Measurements from ENCODE around the gene FER. TPM values are rescaled to one million over a fixed set of nuclear protein-coding genes. Genes with fewer than 3 reads are reported as not detected.
A peak's percentile ranks its signal among the peaks of the same experiment; 100 is the strongest.

Gene FER
- total RNA-seq, 1 experiment from 2014 or later = 22.1 TPM

- peak; percentile 91 for DNase-seq (ENCODE audit: low read depth, low spot score)
- peaks cover 13% of the 10 kb centered on the region for H3K4me1 ChIP-seq (ENCODE audit: control insufficient read depth, insufficient read depth, low read length)
- peak overlapping the region; percentile 93 to 97 for H3K4me3 ChIP-seq (ENCODE audit: low read depth in 2 of 2, low read length in 2 of 2)
- ChIA-PET POLR2A (interaction anchor here (2.5 kb wide), 1 partner anchor 20 kb away, joined by 6 read pairs; no protein-coding TSS in a partner anchor), CTCF (no interaction called here)
- no peaks in the 10 kb centered on the region; the same call in 1 of the 2 replicates for H3K36me3 ChIP-seq (ENCODE audit: control insufficient read depth, insufficient read depth, low read length)
- peak; percentile 24; the same call in 1 of the 2 replicates for TF ChIP-seq SIN3A (IDR thresholded peaks at IDR 0.05; ENCODE audit: borderline replicate concordance, insufficient read depth, low read depth, low read length)
- no peak for TF ChIP-seq REST (IDR thresholded peaks at IDR 0.05; ENCODE audit: insufficient read depth in 1 of 2, low read depth in 2 of 2, low read length in 1 of 2)
- TF ChIP-seq TCF7L2 (IDR thresholded peaks at IDR 0.05; ENCODE audit: low read depth, low read length) = no peak
- TF ChIP-seq CTCF (IDR thresholded peaks at IDR 0.05) = peak; percentile 42
- TF ChIP-seq POLR2AphosphoS5 (IDR thresholded peaks at IDR 0.05; ENCODE audit: low read depth, low read length) = peak; percentile 94
- no peaks in the 10 kb centered on the region for H3K9me3 ChIP-seq (ENCODE audit: control insufficient read depth, insufficient read depth, low read depth, low read length)
- BruUV-seq (replicated peaks) = no TSS peak
- intact Hi-C loops (cut with micrococcal nuclease; ENCODE audit: unreplicated experiment) = no loop called here
- H3K27me3 ChIP-seq (ENCODE audit: control insufficient read depth, insufficient read depth, low read length) = no peaks in the 10 kb centered on the region
- ATAC-seq = peak; percentile 98
- H3K27ac ChIP-seq (ENCODE audit: low read length) = peak overlapping the region; percentile 99
- in situ Hi-C loops (cut with HindIII; ENCODE audit: low pct_unique_long_range_greater_than_20kb, low sequenced_read_pairs) = no loop called here
These were observed 867 bp downstream of the FER start for GRCh38 chr5:108748401-108749127.

GRCh38 chr5:108749128-108749861 lies 1.6 kb downstream of the FER start:
- peak overlapping the region; percentile 73 for H3K27ac ChIP-seq (ENCODE audit: low read length)
- H3K4me3 ChIP-seq (ENCODE audit: low read depth in 2 of 2, low read length in 2 of 2) = peak overlapping the region; percentile 93 to 97
- TF ChIP-seq SIN3A (IDR thresholded peaks at IDR 0.05; ENCODE audit: borderline replicate concordance, insufficient read depth, low read depth, low read length) = no peak; the same call in 1 of the 2 replicates
- no peak for TF ChIP-seq REST (IDR thresholded peaks at IDR 0.05; ENCODE audit: insufficient read depth in 1 of 2, low read depth in 2 of 2, low read length in 1 of 2)
- no peak; the same call in 1 of the 2 replicates for TF ChIP-seq CTCF (IDR thresholded peaks at IDR 0.05)
- TF ChIP-seq POLR2AphosphoS5 (IDR thresholded peaks at IDR 0.05; ENCODE audit: low read depth, low read length) = no peak
- no peaks in the 10 kb centered on the region; the same call in 1 of the 2 replicates for H3K36me3 ChIP-seq (ENCODE audit: control insufficient read depth, insufficient read depth, low read length)
- H3K4me1 ChIP-seq (ENCODE audit: control insufficient read depth, insufficient read depth, low read length) = peaks cover 13% of the 10 kb centered on the region
- in situ Hi-C loops (cut with HindIII; ENCODE audit: low pct_unique_long_range_greater_than_20kb, low sequenced_read_pairs) (no loop called here), intact Hi-C loops (cut with micrococcal nuclease; ENCODE audit: unreplicated experiment) (no loop called here)
- POLR2A ChIA-PET = interaction anchor here (2.5 kb wide), 1 partner anchor 21 kb away, joined by 6 read pairs; no protein-coding TSS in a partner anchor
- CTCF ChIA-PET = no interaction called here
- no peaks in the 10 kb centered on the region for H3K27me3 ChIP-seq (ENCODE audit: control insufficient read depth, insufficient read depth, low read length)
- H3K9me3 ChIP-seq (ENCODE audit: control insufficient read depth, insufficient read depth, low read depth, low read length) = no peaks in the 10 kb centered on the region
- DNase-seq (ENCODE audit: low read depth, low spot score) = no peak
- peak; percentile 71 for ATAC-seq
- no TSS peak for BruUV-seq (replicated peaks)

All from Panc1 (cell line).